IMR-90 (cell line): Measurements from ENCODE around the gene SPATA16.

Experiments
- FOS ChIP-seq: fragments of 150-350 bp; IDR thresholded peaks from 2 replicates; pipeline ENCODE4 v1.6.1; 2016; ENCODE audit warnings: low read depth, low read length
- MAFK ChIP-seq: IDR thresholded peaks from 2 replicates; pipeline ENCODE4 v1.6.1; 2012; ENCODE audit warnings: low read depth, low read length, improper control_type of control experiment
- RAD21 ChIP-seq: IDR thresholded peaks from 2 replicates; pipeline ENCODE4 v1.6.1; 2012; ENCODE audit warnings: low read length, improper control_type of control experiment
- RFX5 ChIP-seq: IDR thresholded peaks from 2 replicates; pipeline ENCODE4 v1.8.0; 2012; ENCODE audit warnings: low read depth, mild to moderate bottlenecking, low read length, moderate library complexity
- TF ChIP-seq, protein P1 (sequence below): conservative IDR thresholded peaks from 2 replicates; pipeline ENCODE4 v1.5.1; 2012; ENCODE audit warnings: mild to moderate bottlenecking, low read depth, low read length, improper control_type of control experiment
- TF ChIP-seq, protein P2 (sequence below): fragments of 150-350 bp; IDR thresholded peaks from 2 replicates; pipeline ENCODE4 v1.6.1; 2016; ENCODE audit warnings: low read depth, mild to moderate bottlenecking, low read length, moderate library complexity, borderline replicate concordance

DNA sequence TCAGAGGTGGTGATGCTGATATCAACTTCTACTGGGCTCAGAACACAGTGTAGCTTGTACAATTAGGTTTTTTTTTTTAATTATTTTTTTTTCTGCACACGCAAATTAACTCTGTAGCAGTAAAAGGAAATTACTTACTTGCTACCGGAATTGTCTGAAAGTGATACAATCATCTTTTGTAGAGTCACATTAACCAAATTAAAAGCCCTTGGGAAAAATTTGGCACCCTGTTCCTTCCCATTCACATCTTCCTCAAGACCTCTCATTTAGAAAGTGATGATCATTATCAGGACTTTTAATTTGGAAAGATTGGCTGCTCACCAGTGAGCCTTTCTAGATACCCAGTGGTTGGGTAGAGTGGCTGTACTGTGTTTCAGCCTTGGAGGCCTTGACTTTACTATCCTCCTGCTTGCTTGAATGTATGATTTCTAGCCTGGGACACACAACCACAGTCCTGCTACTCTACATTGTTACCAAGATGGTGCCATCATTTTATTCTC, 232.2 kb downstream of the SPATA16 start:
- TF ChIP-seq, protein P1, sequence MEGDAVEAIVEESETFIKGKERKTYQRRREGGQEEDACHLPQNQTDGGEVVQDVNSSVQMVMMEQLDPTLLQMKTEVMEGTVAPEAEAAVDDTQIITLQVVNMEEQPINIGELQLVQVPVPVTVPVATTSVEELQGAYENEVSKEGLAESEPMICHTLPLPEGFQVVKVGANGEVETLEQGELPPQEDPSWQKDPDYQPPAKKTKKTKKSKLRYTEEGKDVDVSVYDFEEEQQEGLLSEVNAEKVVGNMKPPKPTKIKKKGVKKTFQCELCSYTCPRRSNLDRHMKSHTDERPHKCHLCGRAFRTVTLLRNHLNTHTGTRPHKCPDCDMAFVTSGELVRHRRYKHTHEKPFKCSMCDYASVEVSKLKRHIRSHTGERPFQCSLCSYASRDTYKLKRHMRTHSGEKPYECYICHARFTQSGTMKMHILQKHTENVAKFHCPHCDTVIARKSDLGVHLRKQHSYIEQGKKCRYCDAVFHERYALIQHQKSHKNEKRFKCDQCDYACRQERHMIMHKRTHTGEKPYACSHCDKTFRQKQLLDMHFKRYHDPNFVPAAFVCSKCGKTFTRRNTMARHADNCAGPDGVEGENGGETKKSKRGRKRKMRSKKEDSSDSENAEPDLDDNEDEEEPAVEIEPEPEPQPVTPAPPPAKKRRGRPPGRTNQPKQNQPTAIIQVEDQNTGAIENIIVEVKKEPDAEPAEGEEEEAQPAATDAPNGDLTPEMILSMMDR = no peak
- TF ChIP-seq RAD21 = no peak
- TF ChIP-seq, protein P2, sequence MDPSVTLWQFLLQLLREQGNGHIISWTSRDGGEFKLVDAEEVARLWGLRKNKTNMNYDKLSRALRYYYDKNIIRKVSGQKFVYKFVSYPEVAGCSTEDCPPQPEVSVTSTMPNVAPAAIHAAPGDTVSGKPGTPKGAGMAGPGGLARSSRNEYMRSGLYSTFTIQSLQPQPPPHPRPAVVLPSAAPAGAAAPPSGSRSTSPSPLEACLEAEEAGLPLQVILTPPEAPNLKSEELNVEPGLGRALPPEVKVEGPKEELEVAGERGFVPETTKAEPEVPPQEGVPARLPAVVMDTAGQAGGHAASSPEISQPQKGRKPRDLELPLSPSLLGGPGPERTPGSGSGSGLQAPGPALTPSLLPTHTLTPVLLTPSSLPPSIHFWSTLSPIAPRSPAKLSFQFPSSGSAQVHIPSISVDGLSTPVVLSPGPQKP = no peak
- no peak for TF ChIP-seq RFX5
- no peak for TF ChIP-seq MAFK
- no peak for TF ChIP-seq FOS
